ENCODE data around the gene TAF4.
"Not testable (repeated sequence)": the region's sequence is repeated elsewhere in the genome, so short reads cannot be mapped to it uniquely, and the experiment has no call there.

TAF4 gene, protein sequence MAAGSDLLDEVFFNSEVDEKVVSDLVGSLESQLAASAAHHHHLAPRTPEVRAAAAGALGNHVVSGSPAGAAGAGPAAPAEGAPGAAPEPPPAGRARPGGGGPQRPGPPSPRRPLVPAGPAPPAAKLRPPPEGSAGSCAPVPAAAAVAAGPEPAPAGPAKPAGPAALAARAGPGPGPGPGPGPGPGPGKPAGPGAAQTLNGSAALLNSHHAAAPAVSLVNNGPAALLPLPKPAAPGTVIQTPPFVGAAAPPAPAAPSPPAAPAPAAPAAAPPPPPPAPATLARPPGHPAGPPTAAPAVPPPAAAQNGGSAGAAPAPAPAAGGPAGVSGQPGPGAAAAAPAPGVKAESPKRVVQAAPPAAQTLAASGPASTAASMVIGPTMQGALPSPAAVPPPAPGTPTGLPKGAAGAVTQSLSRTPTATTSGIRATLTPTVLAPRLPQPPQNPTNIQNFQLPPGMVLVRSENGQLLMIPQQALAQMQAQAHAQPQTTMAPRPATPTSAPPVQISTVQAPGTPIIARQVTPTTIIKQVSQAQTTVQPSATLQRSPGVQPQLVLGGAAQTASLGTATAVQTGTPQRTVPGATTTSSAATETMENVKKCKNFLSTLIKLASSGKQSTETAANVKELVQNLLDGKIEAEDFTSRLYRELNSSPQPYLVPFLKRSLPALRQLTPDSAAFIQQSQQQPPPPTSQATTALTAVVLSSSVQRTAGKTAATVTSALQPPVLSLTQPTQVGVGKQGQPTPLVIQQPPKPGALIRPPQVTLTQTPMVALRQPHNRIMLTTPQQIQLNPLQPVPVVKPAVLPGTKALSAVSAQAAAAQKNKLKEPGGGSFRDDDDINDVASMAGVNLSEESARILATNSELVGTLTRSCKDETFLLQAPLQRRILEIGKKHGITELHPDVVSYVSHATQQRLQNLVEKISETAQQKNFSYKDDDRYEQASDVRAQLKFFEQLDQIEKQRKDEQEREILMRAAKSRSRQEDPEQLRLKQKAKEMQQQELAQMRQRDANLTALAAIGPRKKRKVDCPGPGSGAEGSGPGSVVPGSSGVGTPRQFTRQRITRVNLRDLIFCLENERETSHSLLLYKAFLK

DNA sequence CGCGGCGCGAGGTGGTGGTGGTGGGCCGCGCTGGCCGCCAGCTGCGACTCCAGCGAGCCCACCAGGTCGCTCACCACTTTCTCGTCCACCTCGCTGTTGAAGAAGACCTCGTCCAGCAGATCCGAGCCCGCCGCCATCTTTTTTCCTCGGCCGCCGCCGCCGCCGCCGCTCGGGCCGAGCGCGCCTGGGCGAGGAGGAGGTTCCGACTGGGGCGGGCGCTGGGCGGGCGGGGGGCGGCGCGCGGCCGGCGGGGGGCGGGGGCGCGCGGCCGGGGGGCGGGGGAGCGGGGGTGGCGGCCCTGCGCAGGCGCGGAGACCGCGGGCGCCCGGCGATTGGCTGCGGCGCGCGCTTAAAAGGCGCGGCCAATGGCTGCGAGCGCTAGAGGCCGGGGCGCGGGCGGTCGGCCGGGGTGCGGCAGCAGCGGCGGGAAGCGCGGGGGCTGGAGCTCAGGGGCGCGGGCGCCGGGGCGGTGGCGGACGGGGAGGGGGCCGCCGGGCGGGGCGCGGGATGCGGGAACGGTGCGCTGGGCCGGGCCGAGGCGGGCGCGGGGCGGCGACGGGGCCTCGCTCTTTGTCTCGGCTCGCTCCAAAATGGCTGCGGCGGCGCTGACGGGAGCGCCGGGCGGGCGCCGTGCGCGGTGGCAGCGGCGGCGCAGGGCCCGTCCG is at the start of gene TAF4:
Gene TAF4 (minus strand): TSS at position 208 of the 665 bp plus-strand sequence. CDS start 71 bp downstream, at position 137.
- H3K4me3 ChIP-seq (ENCODE audit: low read depth, low read length) = peak within 1 kb of the TSS; percentile 62

DNA sequence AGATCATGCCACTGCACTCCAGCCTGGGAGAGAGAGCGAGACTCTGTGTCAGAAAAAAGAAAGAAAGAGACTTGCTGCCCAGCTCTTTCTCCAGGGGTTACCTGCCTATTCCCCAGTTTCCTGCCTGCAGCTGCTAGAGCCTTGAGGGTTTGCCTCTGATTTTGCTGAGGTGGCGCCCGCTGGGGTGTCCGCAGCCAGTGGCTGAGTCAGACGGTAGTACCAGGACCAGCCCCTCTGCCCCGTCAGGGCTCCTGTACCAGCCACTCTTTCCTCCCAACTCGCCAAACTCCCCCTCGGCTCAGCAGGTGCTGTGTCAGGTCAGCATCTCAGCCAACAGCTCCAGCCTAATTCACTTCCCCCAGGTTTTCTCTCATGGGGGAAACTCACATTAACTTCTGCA is 49.2 kb upstream of the TAF4 start:
- no peak overlapping the region for H3K4me3 ChIP-seq (ENCODE audit: low read depth, low read length)

DNA sequence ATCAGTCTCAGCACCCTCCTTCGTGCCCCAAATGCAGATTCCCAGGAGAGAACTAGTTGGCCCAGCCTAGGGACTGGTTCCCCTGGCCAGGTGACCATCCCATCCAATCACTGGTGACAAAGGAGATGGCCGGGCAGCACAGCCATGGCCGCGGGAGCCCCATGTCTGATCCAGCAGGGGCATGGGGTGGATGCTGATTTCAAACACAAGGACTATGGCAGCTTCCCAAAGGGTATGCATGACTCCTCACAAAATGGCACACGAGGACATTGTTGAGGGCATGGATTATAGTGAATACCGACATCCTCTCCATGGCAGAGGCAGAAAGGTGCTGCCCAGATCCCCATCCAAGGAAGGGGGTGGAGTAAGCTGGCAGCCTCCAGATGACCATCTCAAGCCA is 46.7 kb upstream of the TAF4 start:
- H3K4me3 ChIP-seq (ENCODE audit: low read depth, low read length) = no peak overlapping the region

DNA sequence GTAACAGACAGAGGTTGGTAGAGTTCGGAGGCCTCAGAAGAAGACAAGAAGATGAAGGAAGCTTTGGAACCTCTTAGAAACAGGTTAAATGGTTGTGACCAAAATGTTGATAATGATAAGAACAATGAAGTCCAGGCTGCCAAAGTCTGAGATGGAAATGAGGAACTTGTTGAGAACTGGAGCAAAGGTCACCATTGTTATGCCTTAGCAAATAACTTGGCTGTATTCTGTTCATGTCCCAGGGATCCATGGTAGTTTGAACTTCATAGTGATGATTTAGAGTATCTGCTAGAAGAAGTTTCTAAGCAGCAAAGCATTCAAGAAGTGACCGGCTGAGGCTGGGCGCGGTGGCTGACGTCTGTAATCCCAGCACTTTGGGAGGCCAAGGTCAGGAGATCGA is 45.5 kb upstream of the TAF4 start:
- H3K4me3 ChIP-seq (ENCODE audit: low read depth, low read length) = no peak overlapping the region

DNA sequence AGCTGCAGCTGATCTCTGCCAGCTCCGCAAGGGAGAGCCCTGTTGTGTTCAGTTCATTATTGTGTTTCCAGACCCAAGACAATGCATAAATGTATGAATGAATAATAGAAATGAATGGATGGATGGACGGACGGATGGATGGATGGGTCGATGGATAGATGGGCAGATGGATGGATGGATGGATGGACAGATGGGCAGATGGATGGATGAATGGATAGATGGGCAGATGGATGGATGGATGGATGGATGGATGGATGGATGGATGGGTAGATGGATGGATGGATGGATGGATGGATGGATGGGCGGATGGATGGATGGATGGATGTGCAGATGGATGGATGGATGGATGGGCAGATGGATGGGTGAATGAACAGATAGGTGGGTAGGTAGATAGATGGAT is 39.9 kb upstream of the TAF4 start:
- H3K4me3 ChIP-seq (ENCODE audit: low read depth, low read length) = no peak overlapping the region

DNA sequence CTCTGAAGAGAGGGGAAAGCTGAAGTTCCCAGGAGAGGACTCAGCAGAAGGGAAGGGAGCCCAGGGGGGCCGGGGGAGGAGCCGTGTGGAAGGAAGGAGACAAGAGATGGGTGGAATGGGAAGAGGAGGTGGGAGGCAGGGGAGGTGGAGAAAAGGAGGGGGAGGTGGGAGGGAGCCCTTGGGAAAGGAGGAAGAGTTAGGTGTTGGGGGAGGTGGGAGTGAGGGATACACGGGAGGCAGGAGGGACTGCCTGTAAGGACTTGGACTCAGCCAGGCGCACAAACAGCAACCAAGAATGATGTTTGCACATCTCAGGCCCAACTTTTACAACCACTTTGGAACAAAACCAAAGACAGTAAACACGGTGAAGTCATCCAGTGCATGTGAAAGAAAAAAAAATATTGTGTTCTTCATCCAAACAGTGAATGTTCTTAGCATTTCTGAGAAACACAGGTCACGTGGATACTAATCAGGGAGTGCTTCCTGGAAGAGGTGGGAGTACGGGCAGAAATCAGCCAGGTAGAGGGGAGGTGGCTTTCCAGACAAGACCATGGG is 39.2 kb upstream of the TAF4 start:
- no peak overlapping the region for H3K4me3 ChIP-seq (ENCODE audit: low read depth, low read length)

DNA sequence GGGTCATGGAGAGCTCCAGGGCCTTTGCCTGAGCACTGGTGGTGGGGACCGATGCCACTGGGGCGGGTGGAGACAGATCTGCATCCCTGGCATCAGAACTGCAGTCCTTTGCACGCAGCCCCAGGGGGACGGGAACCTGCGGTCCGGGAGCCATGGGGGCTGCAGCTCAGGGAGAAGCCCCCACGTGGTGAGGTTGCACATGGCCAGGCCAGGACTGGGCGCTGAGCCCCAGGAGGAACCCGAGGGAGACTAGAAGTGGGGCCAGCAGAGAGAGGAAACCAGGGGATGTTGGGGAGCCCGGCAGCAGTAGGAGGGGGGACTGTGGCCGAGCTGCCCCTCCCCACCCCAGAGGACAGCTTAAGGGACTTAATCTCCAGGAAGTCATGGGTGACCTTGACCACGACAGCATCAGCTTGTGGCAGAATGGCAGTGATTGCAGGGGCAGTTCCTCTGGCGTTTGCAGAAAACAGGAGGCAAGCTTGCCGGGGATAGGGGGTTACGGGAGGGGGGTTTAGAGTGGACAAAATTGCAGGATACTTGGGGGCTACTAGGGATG is 38.6 kb upstream of the TAF4 start:
- no peak overlapping the region for H3K4me3 ChIP-seq (ENCODE audit: low read depth, low read length)

DNA sequence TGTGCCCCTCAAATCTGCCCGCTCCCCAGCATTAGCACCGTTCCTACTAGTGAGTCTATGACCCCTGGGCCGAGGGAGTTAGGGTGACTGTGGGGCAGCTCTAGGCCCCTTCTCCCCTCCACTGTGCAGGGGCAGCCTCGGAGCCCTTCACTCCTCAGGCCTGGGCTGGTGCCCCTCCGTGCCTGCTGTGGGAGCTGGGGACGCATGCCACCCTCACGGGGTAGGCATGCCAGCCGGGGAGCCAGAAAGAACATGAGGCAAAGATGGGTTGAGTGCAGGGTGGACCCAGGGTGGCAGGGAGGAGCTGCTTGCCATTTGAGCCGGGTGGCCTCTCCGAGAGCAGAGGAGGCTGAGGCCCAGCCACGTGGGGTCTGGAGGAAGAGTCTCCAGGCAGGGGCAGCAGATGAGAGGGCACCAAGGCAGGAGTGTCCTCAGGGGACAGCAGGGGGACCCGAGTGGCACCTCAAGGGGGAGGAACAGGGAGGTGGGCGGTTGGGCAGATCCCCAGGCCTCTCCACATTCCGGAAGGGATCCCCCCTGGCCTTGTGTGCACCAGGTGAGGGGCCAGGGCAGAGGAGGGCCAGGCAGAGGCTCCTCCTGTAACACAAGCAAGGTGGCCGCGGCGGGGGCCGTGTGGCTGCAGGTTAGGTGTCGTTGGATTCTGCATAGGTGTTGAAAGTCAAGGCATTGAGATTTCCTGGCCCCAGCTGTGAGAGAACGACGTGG is 38.0 kb upstream of the TAF4 start:
- no peak overlapping the region for H3K4me3 ChIP-seq (ENCODE audit: low read depth, low read length)

DNA sequence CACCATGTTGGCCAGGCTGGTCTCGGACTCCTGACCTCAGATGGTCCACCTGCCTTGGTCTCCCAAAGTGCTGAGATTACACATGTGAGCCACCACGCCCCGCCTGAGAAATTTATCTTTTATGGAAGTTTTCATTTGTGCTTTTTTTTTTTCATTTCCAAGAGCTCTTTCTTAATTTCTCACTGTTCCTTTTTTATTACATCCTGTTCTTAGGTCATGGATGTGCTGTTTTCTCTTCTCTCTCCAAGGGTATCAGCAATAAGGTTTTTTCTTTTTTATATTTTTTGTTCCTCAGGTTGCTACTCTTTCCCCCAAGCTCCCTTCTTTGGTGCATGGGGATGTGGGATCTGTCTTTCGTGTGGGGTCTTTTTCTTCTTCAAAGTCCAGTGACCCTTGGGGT is 35.4 kb upstream of the TAF4 start:
- H3K4me3 ChIP-seq (ENCODE audit: low read depth, low read length) = no peak overlapping the region

DNA sequence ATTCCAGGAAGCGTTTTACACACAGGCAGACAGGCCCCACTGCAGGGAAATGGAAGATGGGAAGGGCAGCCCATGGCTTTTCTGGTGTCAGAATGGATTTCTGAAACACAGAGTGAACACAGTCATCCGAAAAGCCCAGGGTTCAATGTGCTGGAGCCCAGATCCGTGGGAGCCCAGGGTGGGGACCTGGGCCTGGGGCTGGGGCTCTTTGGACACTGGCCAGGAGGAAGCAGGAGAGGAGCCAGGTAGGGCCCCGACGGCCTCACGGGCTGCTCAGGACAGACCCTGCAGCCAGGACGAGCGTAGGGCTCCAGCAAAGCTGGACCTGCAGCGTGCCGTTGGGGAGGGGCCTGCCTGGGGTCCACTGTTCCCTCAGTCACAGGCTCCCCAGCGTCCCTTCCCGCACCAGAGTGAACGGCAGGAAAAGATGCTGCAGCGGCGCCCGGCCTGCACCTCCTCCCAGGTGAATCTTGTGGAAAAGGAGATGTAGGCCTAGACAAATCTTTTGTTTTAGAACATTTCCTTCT is 32.3 kb upstream of the TAF4 start:
- H3K4me3 ChIP-seq (ENCODE audit: low read depth, low read length) = no peak overlapping the region

DNA sequence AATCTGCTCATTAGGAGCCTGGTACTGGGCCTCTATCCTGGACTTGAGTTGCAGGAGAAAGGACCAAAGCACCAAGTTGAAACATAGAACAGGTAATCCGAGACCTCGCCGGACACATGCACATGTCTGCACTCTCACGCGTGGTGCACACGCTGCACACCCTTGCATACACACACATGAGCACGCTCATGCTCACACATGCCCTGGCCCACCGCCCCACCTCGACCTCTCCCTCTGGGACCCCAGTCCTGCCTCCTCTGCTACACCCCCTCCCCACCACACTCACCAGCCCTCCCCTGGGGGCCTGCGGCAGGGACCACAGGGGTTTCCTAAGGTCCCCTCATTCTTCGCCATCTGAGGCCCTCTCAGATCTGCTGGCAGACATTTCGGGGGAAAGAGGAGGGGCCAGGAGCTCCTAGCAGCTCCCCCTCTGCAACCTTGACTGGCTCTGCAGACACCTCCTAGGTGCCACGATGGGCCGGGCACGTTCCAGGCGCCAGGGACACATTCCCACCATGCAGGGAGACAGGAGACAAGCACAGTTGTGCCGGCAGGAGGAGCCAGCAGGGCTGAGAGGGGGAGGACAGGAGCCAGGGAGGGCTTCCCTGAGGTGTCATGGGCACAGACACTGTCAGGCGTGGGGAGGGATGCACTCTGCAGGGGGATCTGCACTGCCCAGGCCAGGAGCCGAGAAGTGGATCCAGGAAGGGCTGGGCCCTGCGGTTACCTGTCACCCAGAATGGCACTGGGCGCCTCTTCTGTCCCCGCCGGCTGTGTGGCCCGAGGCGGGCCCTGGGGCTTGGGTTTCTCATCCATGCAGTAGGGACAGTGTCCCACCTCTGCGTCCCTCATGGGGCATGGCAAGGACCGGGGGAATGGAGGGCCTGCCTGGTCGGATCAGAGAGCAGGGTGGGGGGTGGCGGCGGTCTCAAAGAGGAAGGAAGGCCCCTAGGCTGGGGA is 31.0 kb upstream of the TAF4 start:
- no peak overlapping the region for H3K4me3 ChIP-seq (ENCODE audit: low read depth, low read length)

DNA sequence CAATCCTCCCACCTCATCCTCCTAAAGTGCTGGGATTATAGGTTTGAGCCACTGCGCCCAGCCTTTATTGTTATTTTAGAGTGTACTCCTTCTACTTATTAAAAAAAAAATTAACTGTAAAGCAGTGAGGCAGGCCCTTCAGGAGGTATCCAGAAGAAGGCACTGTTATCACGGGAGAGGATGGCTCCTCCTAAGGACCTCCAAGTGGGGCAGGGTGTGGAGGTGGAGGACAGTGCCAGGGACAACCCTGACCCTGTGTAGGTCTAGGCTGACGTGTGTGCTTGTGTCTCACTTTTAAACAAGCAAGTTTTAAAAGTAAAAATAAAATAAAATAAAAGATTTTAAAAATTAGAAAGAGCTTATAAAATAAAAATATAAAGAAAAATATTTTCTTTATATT is 23.7 kb upstream of the TAF4 start:
- no peak overlapping the region for H3K4me3 ChIP-seq (ENCODE audit: low read depth, low read length)

DNA sequence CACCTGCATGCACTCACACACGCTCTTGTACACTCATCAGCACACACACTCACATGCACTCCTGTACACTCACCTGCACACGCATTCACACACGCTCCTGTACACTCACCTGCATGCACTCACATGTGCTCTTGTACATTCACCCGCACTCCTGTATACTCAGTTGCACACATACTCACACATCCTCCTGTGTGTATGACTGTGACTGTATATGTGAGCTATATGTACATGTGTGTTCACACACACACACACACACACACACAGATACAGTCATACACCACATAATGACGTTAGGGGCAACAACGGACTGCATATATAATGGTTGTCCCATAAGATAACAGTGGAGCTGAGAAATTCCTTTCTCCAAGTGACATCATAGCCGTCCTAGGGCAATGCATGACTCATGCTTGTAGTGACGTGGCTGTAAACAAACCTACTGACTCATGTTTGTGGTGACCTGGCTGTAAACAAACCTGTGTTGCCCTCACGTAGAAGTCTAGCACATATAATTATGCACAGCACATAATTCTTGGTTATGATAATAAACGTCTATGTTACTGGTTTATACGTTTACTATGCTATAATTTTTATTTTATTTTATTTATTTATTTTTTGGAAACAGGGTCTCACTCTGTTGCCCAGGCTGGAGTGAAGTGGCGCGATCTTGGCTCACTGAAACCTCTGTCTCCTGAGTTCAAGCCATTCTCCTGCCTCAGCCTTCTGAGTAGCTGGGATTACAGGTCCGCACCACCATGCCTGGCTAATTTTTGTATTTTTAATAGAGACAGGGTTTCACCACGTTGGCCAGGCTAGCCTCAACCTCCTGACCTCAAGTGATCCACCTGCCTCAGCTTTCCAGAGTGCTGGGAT is 22.8 kb upstream of the TAF4 start:
- no peak overlapping the region for H3K4me3 ChIP-seq (ENCODE audit: low read depth, low read length)

DNA sequence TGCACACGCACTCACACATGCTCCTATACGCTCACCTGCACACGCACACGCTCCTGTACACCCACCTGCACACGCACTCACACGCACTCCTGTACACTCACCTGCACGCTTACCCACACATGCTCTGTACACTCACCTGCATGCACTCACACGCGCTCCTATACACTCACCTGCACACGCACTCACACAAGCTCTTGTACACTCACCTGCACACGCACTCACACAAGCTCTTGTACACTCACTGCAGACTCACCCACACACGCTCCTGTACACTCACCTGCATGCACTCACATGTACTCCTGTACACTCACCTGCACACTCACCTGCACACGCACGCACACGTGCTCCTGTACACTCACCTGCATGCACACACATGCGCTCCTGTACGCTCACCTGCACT is 22.0 kb upstream of the TAF4 start:
- no peak overlapping the region for H3K4me3 ChIP-seq (ENCODE audit: low read depth, low read length)

DNA sequence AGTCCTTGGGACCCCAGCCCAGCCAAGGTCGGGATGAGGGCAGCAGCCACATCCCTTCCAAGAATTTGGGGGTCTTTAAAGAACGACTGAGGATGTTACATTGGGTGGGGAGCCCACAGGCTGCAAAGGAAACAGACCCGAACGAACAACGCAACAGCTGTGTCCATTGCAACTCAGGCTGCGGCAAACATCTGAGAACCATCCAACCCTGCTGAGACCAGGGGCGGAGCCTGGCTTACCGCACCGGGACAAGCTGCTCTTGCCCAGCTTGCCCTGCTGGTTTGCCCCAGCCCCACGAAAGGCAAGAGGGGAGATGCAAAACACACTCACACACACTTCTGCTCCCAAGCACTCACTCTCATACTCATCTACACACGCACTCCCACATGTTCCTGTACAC is 21.5 kb upstream of the TAF4 start:
- H3K4me3 ChIP-seq (ENCODE audit: low read depth, low read length) = no peak overlapping the region

DNA sequence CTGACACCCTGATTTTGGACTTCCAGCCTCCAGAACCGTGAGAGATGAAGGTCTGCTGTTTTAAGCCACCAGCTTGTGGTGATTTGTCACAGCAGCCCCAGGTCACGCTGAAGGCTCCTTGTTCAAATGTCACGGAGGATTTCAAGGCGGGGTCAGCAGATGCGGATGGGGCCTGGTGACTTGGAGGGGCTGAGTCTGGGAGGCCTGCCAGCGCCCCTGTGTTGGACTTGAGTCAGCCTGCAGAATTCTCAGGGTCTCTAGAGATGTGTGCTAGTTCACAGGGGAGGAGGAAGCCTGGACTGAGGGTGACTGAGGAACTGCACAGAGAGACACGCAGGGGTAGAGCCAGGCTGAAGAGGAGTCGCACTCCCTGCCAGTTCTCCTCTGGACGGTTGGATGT is 19.5 kb upstream of the TAF4 start:
- H3K4me3 ChIP-seq (ENCODE audit: low read depth, low read length) = no peak overlapping the region

DNA sequence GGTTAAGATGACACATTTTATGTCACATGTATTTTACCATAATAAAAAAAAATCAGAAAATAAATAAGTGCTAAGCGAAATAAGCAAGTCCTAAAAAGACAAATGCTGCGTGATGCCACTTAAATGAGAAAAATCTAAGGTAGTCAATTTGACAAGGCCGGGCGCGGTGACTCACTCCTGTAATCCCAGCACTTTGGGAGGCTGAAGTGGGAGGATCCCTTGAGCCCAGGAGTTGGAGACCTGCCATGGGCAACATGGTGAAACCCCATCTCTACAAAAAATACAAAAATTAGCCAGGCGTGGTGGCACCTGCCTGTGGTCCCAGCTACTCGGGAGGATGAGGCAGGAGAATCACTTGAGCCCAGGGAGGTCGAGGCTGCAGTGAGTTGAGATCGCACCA is 18.5 kb upstream of the TAF4 start:
- H3K4me3 ChIP-seq (ENCODE audit: low read depth, low read length) = not testable (repeated sequence)

DNA sequence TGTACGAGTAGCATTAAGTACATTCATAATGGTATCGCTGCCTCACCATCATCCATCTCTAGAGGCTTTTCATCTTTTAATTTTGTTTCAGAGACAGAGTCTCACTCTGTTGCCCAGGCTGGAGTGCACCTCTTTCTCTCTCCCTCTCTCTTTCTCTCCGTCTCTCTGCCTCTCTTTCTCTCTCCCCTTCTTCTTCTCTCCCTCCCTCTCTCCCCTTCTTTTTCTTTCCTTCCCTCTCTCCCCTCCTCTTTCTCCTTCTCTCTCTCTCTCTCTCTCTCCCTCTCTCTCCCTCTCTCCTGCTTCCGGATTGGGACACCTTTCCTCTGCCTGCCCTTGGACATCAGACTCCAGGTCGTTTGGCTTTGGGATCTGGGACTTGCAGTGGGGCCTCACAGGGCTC is 17.6 kb upstream of the TAF4 start:
- H3K4me3 ChIP-seq (ENCODE audit: low read depth, low read length) = no peak overlapping the region
